Thyroid gland (tissue), 4 donors: ENCODE results near the gene ABCA10.
"Not testable (repeated sequence)": the region's sequence is repeated elsewhere in the genome, so short reads cannot be mapped to it uniquely, and the experiment has no call there.

Experiments
- CTCF ChIP-seq, 6 experiments: fragments of 200-600 bp in 3 of 6; fragments of 450-650 bp in 3 of 6; sonication (generic) in 3 of 6; IDR thresholded peaks; one replicate each; pipeline ENCODE4 v1.5.1; 2016 to 2019; ENCODE audit warnings: antibody characterized with exemption in 6 of 6, mild to moderate bottlenecking in 2 of 6, inconsistent platforms in 1 of 6, moderate library complexity in 1 of 6
- POLR2A ChIP-seq, 2 donors: fragments of 450-650 bp; IDR thresholded peaks; one replicate each; pipeline ENCODE4 v1.6.1; 2017; ENCODE audit warnings: antibody characterized with exemption in 2 of 2, mild to moderate bottlenecking in 2 of 2, moderate library complexity in 1 of 2

- TF ChIP-seq CTCF, POLR2A (IDR thresholded peaks at IDR 0.05): not testable (repeated sequence)
Measured at GRCh38 chr17:69276279-69276678, 47.7 kb upstream of the ABCA10 start.
